T1000 (cell line): Measurements from ENCODE around the gene ERC2.

Source experiments
- DNase-seq: peaks from one replicate; lab custom pipeline; 2025; ENCODE audit warnings: mixed read lengths; lab: John Stamatoyannopoulos, UW

The ERC2 gene

DNA sequence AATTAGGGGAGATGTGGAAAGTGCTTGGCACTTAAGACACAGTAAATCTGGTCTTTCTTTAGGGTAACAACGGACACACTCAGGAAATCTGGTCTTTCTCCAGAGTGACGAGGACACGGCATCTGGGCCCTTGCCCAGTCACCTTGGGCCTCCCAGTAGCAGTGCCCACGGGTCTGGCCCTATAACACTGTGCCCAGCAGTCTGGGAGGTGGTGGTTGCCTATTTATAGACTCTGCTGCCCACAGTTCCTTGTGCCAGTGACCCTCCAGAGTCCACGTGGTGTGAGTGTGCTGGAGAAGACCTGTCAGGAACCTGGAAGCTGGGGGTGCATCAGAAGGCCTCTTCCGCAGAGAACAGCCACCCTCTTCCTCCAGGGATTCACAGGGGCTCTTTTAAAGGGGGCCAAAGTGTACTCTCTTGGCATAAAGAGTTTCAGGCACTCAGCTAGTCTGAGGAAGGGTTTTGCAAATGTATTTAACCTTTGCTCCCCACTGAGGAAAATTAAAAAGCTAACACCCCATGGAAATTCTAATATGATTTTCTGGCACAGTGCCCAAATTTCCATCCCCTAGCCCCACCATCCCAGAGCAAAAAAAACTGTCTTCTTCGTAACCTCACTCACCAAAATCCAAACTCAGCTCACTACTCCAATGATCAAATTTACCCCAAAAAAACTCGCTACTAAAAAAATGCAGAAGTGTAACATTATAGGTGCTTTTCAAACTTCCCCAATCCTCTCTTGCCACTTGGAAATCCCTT lies 996.6 kb downstream of the ERC2 start:
- DNase-seq = no peak

DNA sequence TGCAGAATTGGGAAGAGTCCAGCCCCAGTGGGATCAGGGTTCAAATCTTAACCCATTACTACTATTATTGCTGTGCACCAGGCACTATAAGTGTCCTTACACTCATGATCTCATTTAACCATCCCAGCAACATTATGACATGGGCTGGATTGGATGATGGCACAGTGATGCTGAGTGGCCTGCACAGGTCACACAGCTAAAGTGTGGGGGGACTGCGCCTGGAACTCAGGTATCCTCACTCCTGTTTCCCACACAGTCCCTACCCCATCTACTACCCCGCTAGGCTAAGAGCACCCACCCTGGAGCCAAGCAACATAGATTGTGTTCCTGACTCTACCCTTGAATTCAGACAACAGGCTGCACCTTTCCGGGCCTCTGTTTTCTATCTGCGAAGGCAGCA lies 997.2 kb downstream of the ERC2 start:
- DNase-seq = no peak

DNA sequence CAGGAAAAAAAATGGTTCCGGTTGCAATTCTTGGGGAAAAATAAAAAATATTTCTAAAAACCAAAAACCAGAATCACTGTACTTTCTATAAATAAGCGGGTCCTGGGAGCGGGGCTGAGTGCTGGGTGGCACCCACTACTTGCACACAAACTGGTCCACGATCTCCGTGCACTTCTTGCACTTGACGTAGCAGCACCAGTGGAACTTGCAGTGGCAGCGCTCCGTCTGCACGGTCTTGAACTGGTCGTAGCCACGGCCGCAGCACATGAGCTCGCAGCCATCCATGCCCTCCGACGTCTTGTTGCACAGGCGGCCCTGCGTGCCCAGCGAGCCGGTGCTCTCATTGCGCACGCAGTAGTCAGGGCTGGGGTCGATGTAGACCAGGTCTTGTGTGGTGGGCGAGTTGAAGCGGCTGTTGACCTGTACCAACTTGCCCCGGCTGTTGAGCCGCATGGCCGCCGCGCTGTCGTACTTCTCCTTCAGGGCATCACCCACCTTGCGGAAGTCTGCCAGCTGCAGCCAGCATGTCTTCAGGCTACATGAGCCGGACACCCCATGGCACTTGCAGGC lies 998.2 kb downstream of the ERC2 start:
- no peak for DNase-seq

GRCh38 chr3:55468251-55468650 lies 1000.0 kb downstream of the ERC2 start:
- DNase-seq = no peak

GRCh38 chr3:55467099-55467498 lies 1001.2 kb downstream of the ERC2 start:
- DNase-seq = no peak

GRCh38 chr3:55466526-55466925 lies 1001.7 kb downstream of the ERC2 start:
- DNase-seq = no peak

DNA sequence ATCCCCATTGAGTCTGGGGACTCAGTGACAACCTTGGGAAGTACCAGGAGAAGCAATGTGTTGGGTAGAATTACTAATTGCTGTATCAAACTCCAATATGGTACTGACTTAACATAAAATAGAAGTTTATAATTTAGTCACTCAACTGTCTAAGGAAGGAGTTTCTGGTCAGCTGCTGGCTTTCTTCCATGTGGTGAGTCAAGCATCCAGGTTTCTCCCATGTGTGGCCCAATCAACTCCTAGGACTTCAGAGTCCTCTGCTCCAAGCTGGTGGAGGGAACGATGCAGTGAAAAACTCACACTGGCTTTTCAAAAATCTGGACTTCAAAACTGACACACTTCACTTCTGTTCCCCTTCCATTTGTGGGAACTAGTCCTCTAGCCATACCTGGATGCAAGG lies 1006.4 kb downstream of the ERC2 start:
- no peak for DNase-seq

DNA sequence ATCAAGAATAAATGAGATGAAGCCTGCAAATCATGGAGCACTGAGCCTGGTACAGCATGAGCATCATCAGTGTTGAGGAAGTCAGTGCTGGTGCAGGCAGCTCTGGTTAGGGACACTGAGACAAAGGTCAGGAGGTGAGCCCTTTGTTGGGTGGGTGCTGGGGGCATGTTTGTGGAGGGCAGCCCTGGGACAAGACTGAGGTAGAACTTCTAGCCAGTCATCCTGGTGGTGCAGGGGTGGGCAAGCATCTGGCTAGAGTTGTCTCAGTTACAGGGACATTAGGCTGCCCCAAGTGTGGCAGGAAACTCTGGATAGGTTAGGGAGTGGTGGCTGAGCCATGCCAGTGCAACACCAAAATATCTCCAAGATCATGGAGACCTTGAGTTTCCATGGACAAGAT lies 1008.4 kb downstream of the ERC2 start:
- no peak for DNase-seq
